GM18520 (cell line): Measurements from ENCODE around the gene ATP6V0A1.

Source experiments
- ATAC-seq: cut with Tn5 transposase; IDR thresholded peaks from one replicate; pipeline ENCODE4 v1.9.1; 2021; ENCODE audit not compliant: unreplicated experiment

Gene ATP6V0A1

DNA sequence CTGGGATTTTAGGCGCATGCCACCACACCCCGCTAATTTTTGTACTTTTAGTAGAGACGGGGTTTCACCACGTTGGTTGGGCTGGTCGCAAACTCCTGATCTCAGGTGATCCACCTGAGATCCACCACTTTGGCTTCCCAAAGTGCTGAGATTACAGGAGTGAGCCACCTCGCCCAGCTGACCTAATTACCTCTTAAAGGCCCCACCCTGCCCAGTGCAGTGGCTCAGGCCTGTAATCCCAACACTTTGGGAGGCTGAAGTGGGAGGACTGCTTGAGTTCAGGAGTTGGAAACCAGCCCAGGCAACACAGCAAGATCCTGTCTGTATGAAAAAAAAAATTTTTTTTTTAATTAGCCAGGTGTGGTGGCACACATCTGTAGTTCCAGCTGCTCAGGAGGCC lies 100.4 kb downstream of the ATP6V0A1 start:
- ATAC-seq, result no peak

DNA sequence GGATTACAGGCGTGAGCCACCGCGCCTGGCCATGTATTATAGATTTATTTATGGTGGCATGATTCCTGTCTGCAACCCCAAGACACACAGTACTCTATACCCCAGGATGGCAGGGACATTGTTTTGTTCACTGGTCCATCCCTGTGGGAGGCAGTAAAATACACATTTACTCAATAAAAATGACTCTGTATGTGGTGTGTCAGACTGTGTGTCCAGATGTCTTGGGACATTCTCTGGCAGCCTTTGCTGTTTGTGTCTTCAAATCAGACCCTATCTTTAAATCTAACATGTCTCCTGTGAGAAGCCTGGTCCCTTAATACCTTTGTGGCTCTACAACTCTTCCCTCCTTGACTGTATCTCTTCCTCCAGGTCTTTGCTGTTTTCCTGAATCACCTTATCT lies 101.6 kb downstream of the ATP6V0A1 start:
- no peak for ATAC-seq

DNA sequence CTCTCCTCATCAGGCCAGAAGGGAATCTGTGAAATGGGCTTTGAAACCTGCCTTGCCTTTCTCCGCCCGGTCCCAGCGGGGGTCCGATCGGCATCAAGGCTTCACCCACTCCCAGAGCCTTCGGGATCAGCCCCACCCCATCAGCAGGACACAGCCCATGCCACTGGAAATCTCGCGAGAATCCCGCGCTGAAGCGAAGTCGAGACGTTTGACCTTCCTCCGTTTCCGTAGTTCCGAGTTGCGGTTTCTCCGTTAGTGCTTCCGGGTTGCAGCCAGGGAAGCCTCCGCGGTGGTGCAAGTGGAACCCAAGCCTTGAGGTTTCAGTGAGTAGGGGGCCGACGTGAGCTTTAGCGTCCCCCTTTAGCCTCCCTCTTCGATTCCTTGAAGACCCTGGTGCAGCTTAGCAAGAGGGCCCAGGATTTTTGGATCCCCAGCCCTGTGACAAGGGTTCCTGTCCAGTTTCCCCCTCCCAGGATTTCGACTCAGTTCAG lies 103.3 kb downstream of the ATP6V0A1 start, which contains the start of gene COASY:
COASY (plus strand) TSS at position 252 of the 491 bp plus-strand sequence. CDS start 475 bp downstream, outside the sequence.
- peak; percentile 50 for ATAC-seq

DNA sequence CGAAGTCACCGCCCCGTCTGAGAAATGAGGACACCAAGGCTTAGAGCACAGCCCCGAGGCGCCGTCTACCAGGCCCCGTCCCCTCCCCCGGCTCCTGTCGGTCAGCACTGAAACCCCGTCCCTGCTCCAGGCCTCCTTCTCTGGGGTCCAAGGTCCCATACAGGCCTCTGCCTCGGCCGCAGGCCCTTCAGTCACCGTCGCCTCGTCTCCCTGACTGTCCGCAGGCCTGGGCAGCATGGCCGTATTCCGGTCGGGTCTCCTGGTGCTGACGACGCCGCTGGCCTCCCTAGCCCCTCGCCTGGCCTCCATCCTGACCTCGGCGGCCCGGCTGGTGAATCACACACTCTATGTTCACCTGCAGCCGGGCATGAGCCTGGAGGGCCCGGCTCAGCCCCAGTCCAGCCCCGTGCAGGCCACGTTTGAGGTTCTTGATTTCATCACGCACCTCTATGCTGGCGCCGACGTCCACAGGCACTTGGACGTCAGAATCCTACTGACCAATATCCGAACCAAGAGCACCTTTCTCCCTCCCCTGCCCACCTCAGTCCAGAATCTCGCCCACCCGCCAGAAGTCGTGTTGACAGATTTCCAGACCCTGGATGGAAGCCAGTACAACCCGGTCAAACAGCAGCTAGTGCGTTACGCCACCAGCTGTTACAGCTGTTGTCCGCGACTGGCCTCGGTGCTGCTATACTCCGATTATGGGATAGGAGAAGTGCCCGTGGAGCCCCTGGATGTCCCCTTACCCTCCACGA lies 103.9 kb downstream of the ATP6V0A1 start:
- no peak for ATAC-seq

DNA sequence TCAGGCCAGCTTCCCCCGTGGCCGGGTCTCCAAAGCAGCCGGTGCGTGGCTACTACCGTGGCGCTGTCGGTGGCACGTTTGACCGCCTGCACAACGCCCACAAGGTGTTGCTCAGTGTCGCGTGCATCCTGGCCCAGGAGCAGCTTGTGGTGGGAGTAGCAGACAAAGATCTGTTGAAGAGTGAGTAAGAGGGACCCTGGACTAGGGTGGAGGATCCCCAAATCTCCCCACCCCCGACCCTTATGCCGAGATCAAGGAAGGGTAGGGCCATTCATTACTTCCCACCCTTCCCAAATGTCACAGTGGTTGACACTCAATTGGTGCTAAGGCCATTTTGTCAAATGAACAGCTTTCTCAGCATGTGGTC lies 104.4 kb downstream of the ATP6V0A1 start:
- ATAC-seq, result no peak

DNA sequence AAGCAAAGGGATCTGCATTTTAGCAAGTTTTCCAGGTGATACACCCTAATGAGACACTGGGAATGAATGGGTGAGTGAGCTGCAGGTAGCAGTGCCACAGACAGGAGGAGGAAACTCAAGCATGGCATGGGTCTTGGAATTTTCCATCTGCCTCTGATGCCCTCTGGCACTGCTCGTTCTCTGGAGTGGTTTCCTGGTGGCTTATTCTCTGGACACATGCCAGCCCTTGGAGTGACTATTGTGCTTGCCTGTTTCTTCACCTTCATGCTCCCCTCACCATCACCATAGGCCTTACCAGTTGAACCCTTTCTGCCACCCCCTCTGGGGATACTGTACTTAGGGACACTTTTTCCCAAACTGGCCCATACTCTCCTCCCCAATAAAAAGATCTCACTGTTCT lies 104.9 kb downstream of the ATP6V0A1 start:
- ATAC-seq, result no peak

DNA sequence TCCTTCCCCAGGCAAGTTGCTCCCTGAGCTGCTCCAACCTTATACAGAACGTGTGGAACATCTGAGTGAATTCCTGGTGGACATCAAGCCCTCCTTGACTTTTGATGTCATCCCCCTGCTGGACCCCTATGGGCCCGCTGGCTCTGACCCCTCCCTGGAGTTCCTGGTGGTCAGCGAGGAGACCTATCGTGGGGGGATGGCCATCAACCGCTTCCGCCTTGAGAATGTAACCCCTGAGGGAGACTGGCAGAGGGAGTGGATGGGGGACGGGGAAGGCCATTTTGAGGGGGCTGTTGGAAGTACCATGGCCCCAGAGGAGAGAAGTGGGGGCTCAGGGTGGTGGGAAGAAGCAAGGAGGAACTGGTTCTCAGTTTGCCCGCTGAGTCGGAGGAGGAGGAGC lies 105.3 kb downstream of the ATP6V0A1 start:
- ATAC-seq, result no peak

DNA sequence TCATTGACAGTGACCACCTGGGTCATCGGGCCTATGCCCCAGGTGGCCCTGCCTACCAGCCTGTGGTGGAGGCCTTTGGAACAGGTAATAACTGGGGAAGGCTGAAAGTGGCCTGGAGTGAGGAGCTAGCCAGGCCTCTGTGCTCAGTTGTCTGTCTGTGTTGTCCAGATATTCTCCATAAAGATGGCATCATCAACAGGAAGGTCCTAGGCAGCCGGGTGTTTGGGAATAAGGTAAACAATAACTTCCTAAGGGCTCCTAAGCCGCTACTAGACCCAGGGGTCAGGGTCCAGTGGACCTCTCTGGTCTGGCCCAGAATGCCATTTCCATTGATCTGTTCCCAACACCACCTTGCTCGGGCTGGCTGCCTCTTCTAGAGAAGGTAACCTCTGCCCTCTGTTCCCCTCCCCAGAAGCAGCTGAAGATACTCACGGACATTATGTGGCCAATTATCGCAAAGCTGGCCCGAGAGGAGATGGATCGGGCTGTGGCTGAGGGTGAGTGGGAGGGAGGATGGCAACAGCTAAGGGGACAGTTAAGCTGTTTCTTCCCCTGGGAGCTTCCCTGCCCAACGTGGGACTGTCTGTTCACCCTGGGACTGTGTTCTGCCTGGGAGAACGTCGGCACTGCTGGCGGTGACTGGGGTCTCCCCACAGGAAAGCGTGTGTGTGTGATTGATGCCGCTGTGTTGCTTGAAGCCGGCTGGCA lies 106.3 kb downstream of the ATP6V0A1 start:
- ATAC-seq, result no peak

DNA sequence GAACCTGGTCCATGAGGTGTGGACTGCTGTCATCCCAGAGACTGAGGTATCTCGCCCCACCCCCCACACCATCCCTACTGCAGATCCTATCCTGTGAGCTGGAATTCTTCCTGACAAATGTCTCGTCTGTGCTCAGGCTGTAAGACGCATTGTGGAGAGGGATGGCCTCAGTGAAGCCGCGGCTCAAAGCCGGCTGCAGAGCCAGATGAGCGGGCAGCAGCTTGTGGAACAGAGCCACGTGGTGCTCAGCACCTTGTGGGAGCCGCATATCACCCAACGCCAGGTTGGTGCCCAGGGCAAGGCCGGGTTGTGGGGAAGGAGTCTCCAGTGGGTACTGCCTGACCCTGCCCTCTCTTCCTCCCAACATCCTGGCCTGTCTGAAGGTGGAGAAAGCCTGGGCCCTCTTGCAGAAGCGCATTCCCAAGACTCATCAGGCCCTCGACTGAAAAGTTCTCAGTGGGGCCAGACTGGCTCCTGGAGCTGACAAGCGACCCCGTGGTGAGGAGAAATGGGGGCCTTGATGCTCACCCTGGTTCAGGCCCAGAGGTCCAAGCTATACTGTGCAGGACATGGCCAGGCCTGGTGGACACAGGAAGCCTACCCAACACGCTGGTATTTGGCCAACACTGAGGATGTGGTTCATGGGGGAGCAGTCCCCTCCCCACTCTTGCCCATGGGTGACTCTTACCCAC lies 107.0 kb downstream of the ATP6V0A1 start:
- ATAC-seq, result no peak

DNA sequence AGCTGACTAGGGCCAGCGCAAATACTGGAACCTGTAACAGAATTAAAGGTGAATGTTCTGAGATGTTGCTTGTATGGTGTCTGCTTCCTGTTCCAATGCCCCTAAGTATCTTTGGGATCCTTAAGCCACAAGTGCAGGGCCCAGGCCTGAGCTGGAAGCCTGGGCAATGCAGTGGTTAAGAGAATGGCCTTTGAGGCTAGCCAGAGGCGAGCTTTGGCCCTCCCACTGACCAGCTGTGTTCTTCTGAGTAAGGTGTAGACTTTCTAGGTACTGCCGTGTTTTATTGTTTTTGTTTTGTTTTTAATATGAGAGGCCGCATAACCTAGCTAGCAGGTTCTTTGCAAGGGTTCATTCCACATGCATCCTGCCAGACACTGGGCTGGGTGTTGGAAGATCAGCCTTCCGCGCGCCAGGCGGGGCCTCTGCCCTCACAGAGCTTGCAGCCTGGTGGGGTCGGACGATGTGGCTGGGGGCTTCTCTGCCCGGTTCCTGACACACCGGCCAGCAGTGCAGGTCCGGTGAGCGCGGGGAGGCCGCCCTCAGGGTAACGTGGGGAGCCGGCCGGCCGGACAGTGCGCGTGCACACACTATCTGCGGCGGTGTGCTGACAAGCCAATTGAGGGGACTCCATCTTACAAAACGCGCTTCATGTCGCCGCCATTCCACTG lies 107.7 kb downstream of the ATP6V0A1 start:
- ATAC-seq, result no peak

DNA sequence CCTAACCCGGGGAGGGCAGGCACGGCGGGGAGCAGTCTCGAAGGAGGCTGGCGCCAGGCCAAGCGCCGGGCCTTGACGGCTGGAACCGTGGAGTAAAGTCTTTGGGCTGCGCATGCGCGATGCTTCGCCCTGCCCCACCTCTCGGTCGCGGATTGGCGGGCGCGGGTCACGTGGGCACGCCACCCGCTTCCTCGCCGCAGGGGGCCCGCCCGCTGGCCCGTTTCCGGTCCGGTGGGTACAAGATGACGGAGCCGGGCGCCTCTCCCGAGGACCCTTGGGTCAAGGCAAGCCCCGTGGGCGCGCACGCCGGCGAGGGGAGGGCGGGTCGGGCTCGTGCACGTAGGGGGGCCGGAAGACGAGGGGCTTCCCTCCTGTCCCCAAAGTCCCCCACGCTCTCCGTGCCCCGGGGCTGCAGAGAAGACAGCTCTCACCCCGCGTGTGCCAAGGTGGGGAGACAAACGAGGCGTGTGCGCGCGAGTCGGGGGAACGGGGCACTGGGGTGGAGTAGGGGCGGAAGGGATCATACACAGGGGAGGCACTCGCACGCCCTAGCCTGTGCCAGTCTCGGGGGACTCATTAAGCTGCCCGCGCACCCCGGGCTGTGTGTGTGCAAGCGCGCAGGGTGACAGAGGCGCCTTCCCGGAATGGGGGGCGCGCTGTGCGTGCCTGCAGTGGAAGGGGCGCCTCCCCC lies 108.3 kb downstream of the ATP6V0A1 start, which contains the start of gene MLX:
MLX (plus strand) TSS at position 218 of the 691 bp plus-strand sequence; CDS start at position 243, 25 bp downstream.
- ATAC-seq, result peak; percentile 40

DNA sequence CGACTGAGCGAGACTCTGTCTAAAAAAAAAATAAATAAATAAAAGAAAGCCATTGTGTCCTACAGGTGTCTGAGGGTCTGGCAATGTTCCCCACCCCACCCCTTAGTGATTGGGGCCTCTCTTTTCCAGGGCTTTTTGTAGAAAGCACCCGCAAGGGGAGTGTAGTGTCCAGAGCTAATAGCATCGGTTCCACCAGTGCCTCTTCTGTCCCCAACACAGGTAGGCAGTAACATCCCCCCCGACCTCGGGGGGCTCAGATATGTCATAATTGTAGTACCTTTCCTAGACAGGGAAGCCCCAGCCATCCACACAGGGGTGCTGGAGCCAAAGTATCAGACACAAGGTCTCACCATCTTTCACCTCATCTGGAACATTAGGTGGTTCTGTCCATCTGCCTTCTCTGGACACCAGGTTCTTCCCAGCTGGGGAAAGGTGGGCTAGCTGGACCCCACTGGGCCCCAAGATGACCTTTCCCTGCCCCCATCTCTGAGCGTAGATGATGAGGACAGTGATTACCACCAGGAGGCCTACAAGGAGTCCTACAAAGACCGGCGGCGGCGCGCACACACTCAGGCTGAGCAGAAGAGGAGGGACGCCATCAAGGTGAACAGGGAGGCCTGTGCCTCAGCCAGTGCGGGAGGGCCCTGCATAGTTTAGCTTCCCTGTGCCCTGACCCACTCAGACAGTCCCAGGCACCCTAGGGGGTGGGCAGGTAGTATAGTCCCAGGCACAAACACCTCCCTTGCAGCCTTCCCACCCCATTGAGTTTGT lies 109.8 kb downstream of the ATP6V0A1 start:
- no peak for ATAC-seq

DNA sequence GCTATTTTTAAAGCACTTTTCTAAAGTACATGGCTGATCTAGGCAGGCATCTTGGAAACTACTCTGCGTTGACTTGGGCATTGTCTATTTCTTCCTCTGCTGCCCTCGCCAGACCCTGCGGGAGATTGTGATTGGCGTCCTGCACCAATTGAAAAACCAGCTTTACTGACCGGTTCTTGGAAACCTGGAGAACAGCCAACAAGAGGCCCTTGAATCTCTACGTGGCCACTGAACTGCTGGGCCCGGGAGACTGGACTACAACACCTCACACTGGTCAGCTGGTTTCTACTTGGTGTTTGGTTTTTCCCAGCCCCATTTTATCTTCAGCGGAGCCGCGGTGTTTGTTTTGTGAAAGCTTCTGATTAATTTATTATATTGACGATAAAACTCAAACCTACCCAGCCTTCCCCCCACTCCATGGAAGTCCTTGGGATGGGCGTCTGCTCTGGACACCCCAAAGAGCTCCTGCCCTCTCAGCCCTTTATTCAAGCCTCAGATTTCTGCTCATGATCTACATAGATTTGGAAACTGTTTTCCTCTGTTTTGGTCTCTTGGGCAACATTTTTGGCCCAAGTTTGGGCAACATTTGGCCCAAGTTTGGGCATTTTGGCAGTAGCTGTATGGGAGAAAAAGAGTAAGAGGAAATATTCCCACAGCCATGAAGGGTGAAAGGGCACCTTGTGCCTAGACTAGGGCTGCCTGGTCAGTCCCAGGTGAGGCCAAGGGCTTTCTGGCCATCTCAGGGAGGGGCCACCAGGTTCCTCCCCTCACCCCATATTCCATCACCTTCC lies 113.0 kb downstream of the ATP6V0A1 start:
- ATAC-seq, result no peak
